GM12878 (cell line): ENCODE measurements around the gene MCM5. TPM values are rescaled to one million over a fixed set of nuclear protein-coding genes. Genes with fewer than 3 reads are reported as not detected.

Experiments used
- ATAC-seq: fragments of 200-7000 bp; cut with Tn5 transposase; 3 replicates; pipeline ENCODE4 v1.9.1; 2020; ENCODE audit warnings: mild to moderate bottlenecking, moderate library complexity
- BruUV-seq: library from RNA; stranded (reverse); fragments of 400-500 nt; replicated peaks from 2 replicates; lab custom pipeline; 2021; lab: Mats Ljungman, UMichigan
- CTCF ChIA-PET: fragments of 300-600 bp; sonication (Branson Sonifier 250); formaldehyde crosslinking; extraction: SDS; loops from one replicate; lab custom pipeline; 2021; ENCODE audit warnings: inconsistent platforms; lab: Yijun Ruan, JAX
- POLR2A ChIA-PET: fragments of 350-600 bp; formaldehyde crosslinking; extraction: SDS; loops from one replicate; lab custom pipeline; 2021; ENCODE audit warnings: inconsistent platforms; lab: Charles Lee
- RAD21 ChIA-PET: fragments of 300-600 bp; sonication (Branson Sonifier 250); formaldehyde crosslinking; loops from one replicate; lab custom pipeline; 2023; ENCODE audit warnings: antibody characterized with exemption; ENCODE audit not compliant: unreplicated experiment; lab: Charles Lee
- SMC1A ChIA-PET: fragments of 300-600 bp; sonication (Branson Sonifier 250); formaldehyde crosslinking; loops from one replicate; lab custom pipeline; 2023; ENCODE audit not compliant: unreplicated experiment, uncharacterized antibody; lab: Charles Lee
- DNase-seq: peaks from one replicate; pipeline ENCODE4 v3.0.0-alpha.2; 2011; ENCODE audit warnings: low read depth, low spot score
- FAIRE-seq: peaks from 3 replicates; lab custom pipeline; 2011; peaks lifted over from hg19 to GRCh38; lab: Jason Lieb, UNC
- H2AFZ ChIP-seq: 2 replicates; pipeline ENCODE4 v1.6.0; 2011; ENCODE audit warnings: low read depth, low read length, control low read depth; ENCODE audit not compliant: control insufficient read depth
- H3K27ac ChIP-seq: 2 replicates; pipeline ENCODE4 v1.5.1; 2011; ENCODE audit warnings: control low read depth; ENCODE audit not compliant: control insufficient read depth, insufficient read depth
- H3K27me3 ChIP-seq, 2 experiments: replicated peaks in 1 of 2; 2 replicates each; pipeline versions ENCODE4 v1.6.0 to v1.6.1; 2011; ENCODE audit warnings: low read length in 1 of 2; ENCODE audit not compliant: control insufficient read depth in 2 of 2, insufficient read depth in 2 of 2
- H3K36me3 ChIP-seq, 2 experiments: 2 replicates each; pipeline ENCODE4 v1.5.1; 2011; ENCODE audit warnings: low read length in 1 of 2; ENCODE audit not compliant: control insufficient read depth in 2 of 2, insufficient read depth in 2 of 2
- H3K4me1 ChIP-seq: 2 replicates; pipeline ENCODE4 v1.6.1; 2011; ENCODE audit warnings: mild to moderate bottlenecking, low read length, moderate library complexity, mixed read lengths; ENCODE audit not compliant: control insufficient read depth, insufficient read depth
- H3K4me2 ChIP-seq: 2 replicates; pipeline ENCODE4 v1.6.0; 2011; ENCODE audit warnings: control low read depth; ENCODE audit not compliant: control insufficient read depth, insufficient read depth
- H3K4me3 ChIP-seq: fragments of 200-600 bp; sonication (generic); 2 replicates; pipeline ENCODE4 v1.5.1; 2016
- H3K79me2 ChIP-seq: 2 replicates; pipeline ENCODE4 v1.6.0; 2011; ENCODE audit warnings: low read length; ENCODE audit not compliant: control insufficient read depth, insufficient read depth
- H3K9ac ChIP-seq: 2 replicates; pipeline ENCODE4 v1.8.0; 2011; ENCODE audit warnings: low read length, control low read depth, mixed read lengths; ENCODE audit not compliant: control insufficient read depth, insufficient read depth
- H3K9me3 ChIP-seq: replicated peaks from 3 replicates; pipeline ENCODE4 v1.5.1; 2011; ENCODE audit warnings: mild to moderate bottlenecking, low read length; ENCODE audit not compliant: control insufficient read depth, insufficient read depth
- H4K20me1 ChIP-seq: 2 replicates; pipeline ENCODE4 v1.6.0; 2011; ENCODE audit not compliant: control insufficient read depth, insufficient read depth
- CBX3 ChIP-seq: fragments of 200-600 bp; sonication (generic); IDR thresholded peaks from 2 replicates; pipeline ENCODE4 v1.6.1; 2016; ENCODE audit warnings: low read depth, borderline replicate concordance
- CREB1 ChIP-seq: IDR thresholded peaks from 2 replicates; pipeline ENCODE4 v1.6.1; 2012; ENCODE audit warnings: low read depth, mild to moderate bottlenecking, inconsistent platforms
- EP300 ChIP-seq, 2 experiments: fragments of 150-350 bp in 1 of 2; IDR thresholded peaks; 2 replicates each; pipeline ENCODE4 v1.6.1; 2011 to 2012; ENCODE audit warnings: low read depth in 2 of 2, low read length in 2 of 2, borderline replicate concordance in 1 of 2, improper control_type of control experiment in 1 of 2, inconsistent platforms in 1 of 2; ENCODE audit not compliant: control insufficient read depth in 1 of 2
- FOS ChIP-seq: IDR thresholded peaks from 3 replicates; pipeline ENCODE4 v1.6.1; 2011; ENCODE audit warnings: borderline replicate concordance; ENCODE audit not compliant: insufficient read length; ENCODE audit errors: extremely low read depth
- KAT2A ChIP-seq: conservative IDR thresholded peaks from 2 replicates; pipeline ENCODE4 v1.6.1; 2011; ENCODE audit warnings: low read depth, low read length; ENCODE audit not compliant: control insufficient read depth
- MLLT1 ChIP-seq: fragments of 450-650 bp; IDR thresholded peaks from 2 replicates; pipeline ENCODE4 v1.6.1; 2016; ENCODE audit warnings: mild to moderate bottlenecking
- NBN ChIP-seq: fragments of 450-650 bp; IDR thresholded peaks from 2 replicates; pipeline ENCODE4 v1.6.1; 2016
- NFYA ChIP-seq: IDR thresholded peaks from 2 replicates; pipeline ENCODE4 v1.6.1; 2011; ENCODE audit warnings: low read depth, mild to moderate bottlenecking, low read length, improper control_type of control experiment, borderline replicate concordance
- PKNOX1 ChIP-seq: fragments of 450-650 bp; IDR thresholded peaks from 2 replicates; pipeline ENCODE4 v1.6.1; 2016; ENCODE audit warnings: mild to moderate bottlenecking
- POLR2AphosphoS2 ChIP-seq: IDR thresholded peaks from 2 replicates; pipeline ENCODE4 v1.6.1; 2011; ENCODE audit warnings: low read depth, mild to moderate bottlenecking, low read length, improper control_type of control experiment, moderate library complexity
- RELA ChIP-seq: fragments of 450-650 bp; IDR thresholded peaks from 2 replicates; pipeline ENCODE4 v1.8.0; 2014; ENCODE audit warnings: borderline replicate concordance; ENCODE audit not compliant: partially characterized antibody
- SMAD1 ChIP-seq: fragments of 450-650 bp; IDR thresholded peaks from 2 replicates; pipeline ENCODE4 v1.6.1; 2018; ENCODE audit warnings: mild to moderate bottlenecking, low read depth; ENCODE audit not compliant: partially characterized antibody
- STAT1 ChIP-seq: fragments of 450-650 bp; conservative IDR thresholded peaks from 2 replicates; pipeline ENCODE4 v1.6.1; 2014; ENCODE audit warnings: antibody characterized with exemption, mild to moderate bottlenecking
- SUZ12 ChIP-seq: fragments of 200-600 bp; sonication (generic); IDR thresholded peaks from one replicate; pipeline ENCODE4 v1.6.1; 2018; ENCODE audit warnings: antibody characterized with exemption, mild to moderate bottlenecking; ENCODE audit not compliant: unreplicated experiment
- TCF7 ChIP-seq: IDR thresholded peaks from 2 replicates; pipeline ENCODE4 v1.6.1; 2014; ENCODE audit warnings: antibody characterized with exemption, borderline replicate concordance
- ZBTB11 ChIP-seq: fragments of 450-650 bp; formaldehyde crosslinking; IDR thresholded peaks from 2 replicates; pipeline ENCODE4 v1.5.0; 2022; ENCODE audit warnings: mild to moderate bottlenecking, missing genetic modification characterization
- ZNF622 ChIP-seq: fragments of 450-650 bp; IDR thresholded peaks from 2 replicates; pipeline ENCODE4 v1.6.1; 2017; ENCODE audit warnings: mild to moderate bottlenecking, inconsistent platforms
- WGBS: methylation state at CpG from one replicate; pipeline ENCODE4 v1.1.6; 2016; ENCODE audit warnings: low lambda C conversion rate; ENCODE audit not compliant: insufficient replicate concordance, insufficient coverage; ENCODE audit errors: missing lambda C conversion rate; 5-methylcytosine and 5-hydroxymethylcytosine counted together
- in situ Hi-C: fragments of 300-500 bp; cut with MboI; formaldehyde crosslinking; loops from 9 replicates; pipeline ENCODE4 v1.14.3; 2018; ENCODE audit warnings: mixed read lengths
- intact Hi-C: fragments of 100-400 bp; cut with micrococcal nuclease; formaldehyde crosslinking; loops from one replicate; pipeline ENCODE4 v1.14.2; 2022; ENCODE audit not compliant: unreplicated experiment
- polyA plus RNA-seq, 11 experiments: library from polyadenylated mRNA; depleted of rRNA in 4 of 11; unstranded in 6 of 11; stranded (reverse) in 5 of 11; fragments of >200 nt; fragmentation: Nextera tagmentation in 4 of 11; fragmentation: Illumina TruSeq in 1 of 11; extraction: Ambion mirVana in 4 of 11; extraction: Trizol in 1 of 11; gene quantifications; 1 replicate in 1 of 11; 2 replicates in 10 of 11; pipeline versions ENCODE4 v1.2.1 to v1.2.3, GENCODE V29; 2011 to 2016; ENCODE audit warnings: inconsistent platforms in 2 of 11, missing spikeins in 2 of 11, low read depth in 1 of 11
- total RNA-seq, 4 experiments: library from RNA; depleted of rRNA in 3 of 4; stranded (reverse); fragments of >200 nt in 3 of 4; fragmentation: Illumina TruSeq in 1 of 4; extraction: Trizol in 1 of 4; gene quantifications; 2 replicates each; pipeline versions ENCODE4 v1.2.1 to v1.2.3, GENCODE V29; 2013 to 2021

Gene MCM5
- total and polyA plus RNA-seq, 10 of the 15 experiments (the other 5 are each of a cell fraction or from before 2014, with no cell fraction given), result 14.1 to 360 (median 164) TPM

GRCh38 chr22:35435201-35435740 lies 35.3 kb downstream of the MCM5 start (continued):
- TF ChIP-seq PKNOX1 (no peak), SUZ12 (no peak)

- no peak for ATAC-seq
- no peak overlapping the region for H3K27ac ChIP-seq
- ChIA-PET CTCF (no interaction called here), RAD21 (interaction anchor here (0.6 kb wide), 1 partner anchor 167 kb away, joined by 4 read pairs; no protein-coding TSS in a partner anchor), POLR2A (no interaction called here), SMC1A (no interaction called here)
- H3K27me3 ChIP-seq, result no peaks in the 10 kb centered on the region
- H3K9ac ChIP-seq, result no peak overlapping the region
- H3K4me3 ChIP-seq, result no peak overlapping the region
- no peak overlapping the region for H2AFZ ChIP-seq
- H3K36me3 ChIP-seq, result peaks cover 6 to 7% of the 10 kb centered on the region in 2 experiments
- WGBS, result 84% methylated on average over 5 of the region's 5 CpGs
- intact Hi-C loops, result no loop called here
- H3K4me1 ChIP-seq, result no peaks in the 10 kb centered on the region
- no peak for DNase-seq
- BruUV-seq, result no TSS peak
- no peaks in the 10 kb centered on the region for H4K20me1 ChIP-seq
- no peaks in the 10 kb centered on the region; the same call in 2 of the 3 replicates for H3K9me3 ChIP-seq
- H3K4me2 ChIP-seq, result no peak overlapping the region
- no peaks in the 10 kb centered on the region for H3K79me2 ChIP-seq
- FAIRE-seq, result no peak
- in situ Hi-C loops, result no loop called here
- TF ChIP-seq CBX3, result no peak
- no peak for TF ChIP-seq POLR2AphosphoS2
- no peak for TF ChIP-seq STAT1
- no peak for TF ChIP-seq TCF7
- no peak for TF ChIP-seq RELA
- TF ChIP-seq KAT2A, result no peak
- TF ChIP-seq ZNF622, result no peak
- TF ChIP-seq NBN, result no peak
- TF ChIP-seq FOS, result no peak
- no peak for TF ChIP-seq SMAD1
- TF ChIP-seq ZBTB11 (CRISPR knock-in tag), result no peak
- TF ChIP-seq EP300 (IDR thresholded peaks at IDR 0.05; ENCODE audit: borderline replicate concordance in 1 of 2, control insufficient read depth in 1 of 2, low read depth in 2 of 2, low read length in 2 of 2), result no peak
- no peak for TF ChIP-seq NFYA
- no peak for TF ChIP-seq CREB1
- no peak for TF ChIP-seq MLLT1
These were observed 36.5 kb downstream of the MCM5 start for GRCh38 chr22:35436421-35436820.
